Activated CD8-positive, alpha-beta memory T cell treated with anti-CD3 and anti-CD28 coated beads, Interleukin-2, amount 50 U/mL, for 48 hours (primary cell): Measurements from ENCODE around the gene ZBP1.

Experiments
- DNase-seq: peaks from one replicate; pipeline ENCODE4 v3.0.0-alpha.2; 2020

ZBP1 gene

GRCh38 chr20:57583289-57584257, 36.7 kb downstream of the ZBP1 start:
- no peak for DNase-seq

GRCh38 chr20:57582432-57583288, 37.6 kb downstream of the ZBP1 start:
- no peak for DNase-seq

GRCh38 chr20:57582029-57582378, 38.2 kb downstream of the ZBP1 start:
- DNase-seq = no peak

- no peak for DNase-seq
These were observed 38.8 kb downstream of the ZBP1 start for GRCh38 chr20:57581202-57582028.

GRCh38 chr20:57580478-57581201, 39.6 kb downstream of the ZBP1 start:
- DNase-seq = no peak

- DNase-seq = no peak
These were observed 40.3 kb downstream of the ZBP1 start for GRCh38 chr20:57579898-57580447.

GRCh38 chr20:57579331-57579897, 40.8 kb downstream of the ZBP1 start:
- DNase-seq = no peak

- no peak for DNase-seq
These were observed 41.6 kb downstream of the ZBP1 start for GRCh38 chr20:57578476-57579165.

- DNase-seq = no peak
These were observed 42.3 kb downstream of the ZBP1 start for GRCh38 chr20:57577679-57578475.

- no peak for DNase-seq
These were observed 43.3 kb downstream of the ZBP1 start for GRCh38 chr20:57576617-57577550.

GRCh38 chr20:57576002-57576401, 44.2 kb downstream of the ZBP1 start:
- no peak for DNase-seq

- no peak for DNase-seq
These were observed 45.3 kb downstream of the ZBP1 start for GRCh38 chr20:57574954-57575353.

GRCh38 chr20:57573894-57574293, 46.3 kb downstream of the ZBP1 start:
- DNase-seq = no peak

- DNase-seq = no peak
These were observed 47.0 kb downstream of the ZBP1 start for GRCh38 chr20:57573242-57573641.

GRCh38 chr20:57571782-57572416, 48.3 kb downstream of the ZBP1 start:
- DNase-seq = no peak

GRCh38 chr20:57570920-57571319, 49.3 kb downstream of the ZBP1 start:
- no peak for DNase-seq

- no peak for DNase-seq
These were observed 49.9 kb downstream of the ZBP1 start for GRCh38 chr20:57570145-57570850.

GRCh38 chr20:57568960-57569359, 51.3 kb downstream of the ZBP1 start:
- DNase-seq = no peak
